SK-N-MC (cell line): Measurements from ENCODE around the gene MYO5C.

Experiments
- EZH2 ChIP-seq: fragments of 200-600 bp; sonication (generic); IDR thresholded peaks from one replicate; pipeline ENCODE4 v1.6.1; 2017; ENCODE audit warnings: antibody characterized with exemption
- POLR2AphosphoS5 ChIP-seq: IDR thresholded peaks from 2 replicates; pipeline ENCODE4 v1.6.1; 2012; ENCODE audit warnings: mild to moderate bottlenecking, low read depth, low read length, borderline replicate concordance

- TF ChIP-seq POLR2AphosphoS5 = no peak
- TF ChIP-seq EZH2 = no peak
These were observed 108.7 kb downstream of the MYO5C start for GRCh38 chr15:52186651-52187486.
